Measurements from ENCODE around the gene MBP. TPM values are rescaled to one million over a fixed set of nuclear protein-coding genes. Genes with fewer than 3 reads are reported as not detected.
A peak's percentile ranks its signal among the peaks of the same experiment; 100 is the strongest.

Gene MBP
- total RNA-seq, 2 experiments from 2014 or later: 138 to 148 TPM

- Mint-ChIP-seq H3K27ac (no peak overlapping the region), H3K9me3 (no peaks in the 10 kb centered on the region), H3K36me3 (peaks cover 4% of the 10 kb centered on the region), H3K4me3 (no peak overlapping the region), H3K4me1 (peaks cover 30% of the 10 kb centered on the region), H3K27me3 (no peaks in the 10 kb centered on the region)
- POLR2A ChIA-PET: no interaction called here
- ATAC-seq (ENCODE audit: low read depth) (no peak), DNase-seq (no peak)
These were observed 2.9 kb upstream of the MBP start for GRCh38 chr18:77135339-77136075.

GRCh38 chr18:77134611-77135010 lies 2.0 kb upstream of the MBP start:
- ATAC-seq (ENCODE audit: low read depth) (no peak), DNase-seq (no peak)
- Mint-ChIP-seq H3K36me3 (peaks cover 8% of the 10 kb centered on the region), H3K27me3 (no peaks in the 10 kb centered on the region), H3K9me3 (no peaks in the 10 kb centered on the region), H3K4me3 (no peak overlapping the region), H3K4me1 (peaks cover 26% of the 10 kb centered on the region), H3K27ac (peak overlapping the region; percentile 60)
- POLR2A ChIA-PET: interaction anchor here (1.6 kb wide), 1 partner anchor 72 kb away, joined by 4 read pairs; no protein-coding TSS in a partner anchor

- Mint-ChIP-seq H3K4me1 (peaks cover 32% of the 10 kb centered on the region), H3K27ac (peak overlapping the region; percentile 89), H3K36me3 (peaks cover 14% of the 10 kb centered on the region), H3K9me3 (no peaks in the 10 kb centered on the region), H3K27me3 (no peaks in the 10 kb centered on the region), H3K4me3 (peak overlapping the region; percentile 75)
- POLR2A ChIA-PET: interaction anchor here (1.6 to 4.6 kb wide), 4 partner anchors 10 to 71 kb away, joined by 4 to 76 read pairs (median 31); no protein-coding TSS in a partner anchor
- ATAC-seq (ENCODE audit: low read depth) (peak; percentile 24), DNase-seq (no peak)
These were observed 1.4 kb upstream of the MBP start for GRCh38 chr18:77133835-77134496.

- DNase-seq (no peak), ATAC-seq (ENCODE audit: low read depth) (no peak)
- H3K27me3 Mint-ChIP-seq: no peaks in the 10 kb centered on the region
- peak overlapping the region; percentile 89 for H3K27ac Mint-ChIP-seq
- POLR2A ChIA-PET: interaction anchor here (1.0 to 4.6 kb wide), 14 partner anchors 8 to 311 kb away, joined by 3 to 76 read pairs (median 14); partner anchors contain the start of gene ZNF236
- H3K4me1 Mint-ChIP-seq: peaks cover 38% of the 10 kb centered on the region
- H3K4me3 Mint-ChIP-seq: peak overlapping the region; percentile 75
- H3K36me3 Mint-ChIP-seq: peaks cover 21% of the 10 kb centered on the region
- H3K9me3 Mint-ChIP-seq: no peaks in the 10 kb centered on the region
These were observed 660 bp upstream of the MBP start for GRCh38 chr18:77133051-77133834.

- ATAC-seq (ENCODE audit: low read depth) (peak; percentile 49), DNase-seq (peak; percentile 70)
- H3K36me3 Mint-ChIP-seq: peaks cover 33% of the 10 kb centered on the region
- peaks cover 50% of the 10 kb centered on the region for H3K4me1 Mint-ChIP-seq
- peak overlapping the region; percentile 98 for H3K4me3 Mint-ChIP-seq
- POLR2A ChIA-PET: interaction anchor here (0.9 to 4.6 kb wide), 21 partner anchors 8 to 310 kb away, joined by 3 to 76 read pairs (median 6); partner anchors contain the start of gene ZNF236
- no peaks in the 10 kb centered on the region for H3K9me3 Mint-ChIP-seq
- peak overlapping the region; percentile 95 for H3K27ac Mint-ChIP-seq
- no peaks in the 10 kb centered on the region for H3K27me3 Mint-ChIP-seq
These were observed 773 bp downstream of the MBP start for GRCh38 chr18:77131652-77132368.

GRCh38 chr18:77131100-77131651 lies 1.4 kb downstream of the MBP start:
- H3K27ac Mint-ChIP-seq: peak overlapping the region; percentile 95
- H3K36me3 Mint-ChIP-seq: peaks cover 38% of the 10 kb centered on the region
- no peaks in the 10 kb centered on the region for H3K9me3 Mint-ChIP-seq
- POLR2A ChIA-PET: interaction anchor here (0.7 to 4.6 kb wide), 21 partner anchors 7 to 410 kb away, joined by 3 to 76 read pairs (median 6); no protein-coding TSS in a partner anchor
- peak; percentile 61 for DNase-seq
- peak overlapping the region; percentile 98 for H3K4me3 Mint-ChIP-seq
- H3K27me3 Mint-ChIP-seq: no peaks in the 10 kb centered on the region
- peak; percentile 13 for ATAC-seq (ENCODE audit: low read depth)
- peaks cover 56% of the 10 kb centered on the region for H3K4me1 Mint-ChIP-seq

- POLR2A ChIA-PET: interaction anchor here (0.7 to 4.6 kb wide), 19 partner anchors 8 to 409 kb away, joined by 3 to 76 read pairs (median 5); no protein-coding TSS in a partner anchor
- H3K4me1 Mint-ChIP-seq: peaks cover 63% of the 10 kb centered on the region
- no peak for ATAC-seq (ENCODE audit: low read depth)
- DNase-seq: no peak
- H3K27ac Mint-ChIP-seq: peak overlapping the region; percentile 95
- H3K36me3 Mint-ChIP-seq: peaks cover 41% of the 10 kb centered on the region
- no peaks in the 10 kb centered on the region for H3K27me3 Mint-ChIP-seq
- peak overlapping the region; percentile 98 for H3K4me3 Mint-ChIP-seq
- no peaks in the 10 kb centered on the region for H3K9me3 Mint-ChIP-seq
These were observed 2.1 kb downstream of the MBP start for GRCh38 chr18:77130229-77131099.

- H3K27me3 Mint-ChIP-seq: no peaks in the 10 kb centered on the region
- H3K36me3 Mint-ChIP-seq: peaks cover 43% of the 10 kb centered on the region
- no peaks in the 10 kb centered on the region for H3K9me3 Mint-ChIP-seq
- POLR2A ChIA-PET: interaction anchor here (1.6 to 1.7 kb wide), 2 partner anchors 9 to 22 kb away, joined by 3 read pairs; no protein-coding TSS in a partner anchor
- H3K4me3 Mint-ChIP-seq: peak overlapping the region; percentile 51
- peak overlapping the region; percentile 74 for H3K27ac Mint-ChIP-seq
- DNase-seq (no peak), ATAC-seq (ENCODE audit: low read depth) (no peak)
- H3K4me1 Mint-ChIP-seq: peaks cover 66% of the 10 kb centered on the region
These were observed 3.4 kb downstream of the MBP start for GRCh38 chr18:77129150-77129551.

GRCh38 chr18:77127769-77128671 lies 4.6 kb downstream of the MBP start:
- peak; percentile 16 for ATAC-seq (ENCODE audit: low read depth)
- peak overlapping the region; percentile 55 for H3K27ac Mint-ChIP-seq
- peaks cover 67% of the 10 kb centered on the region for H3K4me1 Mint-ChIP-seq
- H3K27me3 Mint-ChIP-seq: no peaks in the 10 kb centered on the region
- peak overlapping the region; percentile 54 for H3K4me3 Mint-ChIP-seq
- H3K9me3 Mint-ChIP-seq: no peaks in the 10 kb centered on the region
- POLR2A ChIA-PET: interaction anchor here (0.6 to 1.6 kb wide), 2 partner anchors 21 to 30 kb away, joined by 3 read pairs; no protein-coding TSS in a partner anchor
- H3K36me3 Mint-ChIP-seq: peaks cover 46% of the 10 kb centered on the region
- DNase-seq: no peak

- Mint-ChIP-seq H3K4me3 (peak overlapping the region; percentile 85), H3K9me3 (no peaks in the 10 kb centered on the region), H3K27me3 (no peaks in the 10 kb centered on the region), H3K36me3 (peaks cover 49% of the 10 kb centered on the region), H3K4me1 (peaks cover 74% of the 10 kb centered on the region), H3K27ac (peak overlapping the region; percentile 96)
- ATAC-seq (ENCODE audit: low read depth) (peak; percentile 90), DNase-seq (peak; percentile 72)
- POLR2A ChIA-PET: interaction anchor here (0.7 to 2.8 kb wide), 8 partner anchors 8 to 70 kb away, joined by 3 to 20 read pairs (median 6); partner anchors contain the start of gene MBP
These were observed 8.1 kb downstream of the MBP start for GRCh38 chr18:77124452-77124922.

Data from activated naive CD8-positive, alpha-beta T cell treated with anti-CD3 and anti-CD28 coated beads, Interleukin-2, amount 10 ng/mL, durations not matched to agents 7 days and 5 days (primary cell).